H1 (cell line): ENCODE data around the gene TRAF3. TPM values are rescaled to one million over a fixed set of nuclear protein-coding genes. Genes with fewer than 3 reads are reported as not detected.

Source experiments
- CTBP2 ChIP-seq: IDR thresholded peaks from 2 replicates; pipeline ENCODE4 v1.7.0; 2011; ENCODE audit warnings: borderline replicate concordance, mild to moderate bottlenecking, moderate library complexity, mixed read lengths, low read length; ENCODE audit not compliant: insufficient read depth, insufficient read length
- EP300 ChIP-seq, 2 experiments: IDR thresholded peaks; 1 replicate in 1 of 2; 2 replicates in 1 of 2; pipeline ENCODE4 v1.6.1; 2011 to 2012; ENCODE audit warnings: low read depth in 2 of 2, low read length in 2 of 2, mild to moderate bottlenecking in 2 of 2, borderline replicate concordance in 1 of 2, inconsistent platforms in 1 of 2, moderate library complexity in 1 of 2
- GTF2F1 ChIP-seq: IDR thresholded peaks from 2 replicates; pipeline ENCODE4 v1.6.1; 2012; ENCODE audit warnings: low read depth, low read length, improper control_type of control experiment, borderline replicate concordance
- KDM4A ChIP-seq: IDR thresholded peaks from one replicate; pipeline ENCODE4 v1.7.1; 2012; ENCODE audit warnings: low read depth, mild to moderate bottlenecking, moderate library complexity, low read length, inconsistent platforms; ENCODE audit not compliant: severe bottlenecking
- NRF1 ChIP-seq: IDR thresholded peaks from 2 replicates; pipeline ENCODE4 v1.6.1; 2011; ENCODE audit warnings: mild to moderate bottlenecking, low read depth, low read length, improper control_type of control experiment
- SIRT6 ChIP-seq: IDR thresholded peaks from one replicate; pipeline ENCODE4 v1.7.1; 2012; ENCODE audit warnings: low read length, inconsistent platforms
- polyA plus RNA-seq, 7 experiments: library from polyadenylated mRNA; depleted of rRNA in 3 of 7; stranded (reverse) in 5 of 7; unstranded in 2 of 7; fragments of >200 nt in 5 of 7; fragments of 200-250 nt in 2 of 7; gene quantifications; 1 replicate in 5 of 7; 2 replicates in 1 of 7; 4 replicates in 1 of 7; pipeline versions ENCODE4 v1.2.1 to v1.2.3, GENCODE V29; 2011 to 2013; ENCODE audit warnings: missing spikeins in 2 of 7, mixed read lengths in 2 of 7
- total RNA-seq: library from RNA; stranded (reverse); fragmentation: NEBNext Ultra II Directional; extraction: Animal tissue kit (Norgen Biotek cat#: 25700); gene quantifications from 2 replicates; pipeline ENCODE4 v1.2.1, GENCODE V29; 2021

The TRAF3 gene
- total and polyA plus RNA-seq, 2 of the 8 experiments (the other 6 are each of a cell fraction or from before 2014, with no cell fraction given): 5.8 to 12.1 TPM

DNA sequence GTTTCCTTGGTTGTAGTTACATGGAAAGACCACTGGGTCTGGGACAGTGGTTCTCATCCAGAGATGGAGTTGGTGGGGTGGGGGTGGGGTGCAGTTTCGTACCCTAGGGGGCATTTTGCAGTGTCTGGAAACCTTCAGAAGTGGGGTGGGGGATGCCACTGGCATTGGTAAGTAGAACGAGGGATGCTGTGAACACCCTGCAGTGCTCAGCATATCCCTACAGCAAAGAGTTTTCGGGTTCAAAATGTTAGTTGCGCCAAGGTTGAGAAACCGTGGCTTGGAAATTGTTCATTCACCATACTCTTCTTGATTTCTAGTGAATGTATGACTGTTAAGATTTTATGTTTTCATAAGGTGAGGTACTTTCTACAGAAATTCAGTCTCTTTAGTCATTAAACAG is 28.7 kb downstream of the TRAF3 start (continued):
- TF ChIP-seq CTBP2: no peak
- no peak for TF ChIP-seq KDM4A
- TF ChIP-seq SIRT6: no peak
- no peak for TF ChIP-seq NRF1
- TF ChIP-seq EP300 (IDR thresholded peaks at IDR 0.05; ENCODE audit: borderline replicate concordance in 1 of 2, low read depth in 2 of 2, low read length in 2 of 2): no peak
- no peak for TF ChIP-seq GTF2F1
